GM18502 (cell line): Measurements from ENCODE around the gene RTEL1.

ENCODE experiments used
- ATAC-seq: cut with Tn5 transposase; IDR thresholded peaks from one replicate; pipeline ENCODE4 v1.9.1; 2021; ENCODE audit warnings: mild to moderate bottlenecking; ENCODE audit not compliant: unreplicated experiment, poor library complexity

Gene RTEL1

DNA sequence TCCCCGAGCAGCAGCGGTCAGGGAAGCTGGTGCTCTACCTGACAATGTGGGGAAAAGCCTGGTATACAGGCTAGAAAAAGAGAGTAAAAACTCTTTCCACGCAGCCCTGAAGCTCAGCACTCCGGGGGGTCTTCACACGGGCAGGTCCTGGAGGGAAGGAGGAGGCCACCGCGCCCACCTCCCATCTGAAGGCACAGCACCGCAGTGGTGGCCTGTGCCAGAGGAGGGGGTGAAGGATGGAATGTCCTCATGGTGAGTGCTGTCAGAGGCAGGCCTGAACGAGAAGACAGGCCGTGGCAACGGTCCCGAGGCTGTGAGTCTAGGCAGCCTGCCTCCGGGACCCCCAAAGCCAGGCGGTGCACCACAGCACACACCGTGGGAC, 87.3 kb downstream of the RTEL1 start:
- no peak for ATAC-seq
